Occipital lobe (tissue), 2 donors: ENCODE measurements around the gene TBC1D17. TPM values are rescaled to one million over a fixed set of nuclear protein-coding genes. Genes with fewer than 3 reads are reported as not detected.

Experiments used
- DNase-seq: peaks from one replicate; lab custom pipeline; 2025; lab: John Stamatoyannopoulos, UW
- total RNA-seq: library from RNA; depleted of rRNA; stranded (reverse); fragments of >200 nt; gene quantifications from one replicate; pipeline ENCODE4 v1.2.3, GENCODE V29; 2014

The TBC1D17 gene
- total RNA-seq, 1 donor from 2014 or later: 6.1 TPM

- no peak for DNase-seq
Measured at GRCh38 chr19:49860336-49861102, 17.0 kb upstream of the TBC1D17 start.

DNA sequence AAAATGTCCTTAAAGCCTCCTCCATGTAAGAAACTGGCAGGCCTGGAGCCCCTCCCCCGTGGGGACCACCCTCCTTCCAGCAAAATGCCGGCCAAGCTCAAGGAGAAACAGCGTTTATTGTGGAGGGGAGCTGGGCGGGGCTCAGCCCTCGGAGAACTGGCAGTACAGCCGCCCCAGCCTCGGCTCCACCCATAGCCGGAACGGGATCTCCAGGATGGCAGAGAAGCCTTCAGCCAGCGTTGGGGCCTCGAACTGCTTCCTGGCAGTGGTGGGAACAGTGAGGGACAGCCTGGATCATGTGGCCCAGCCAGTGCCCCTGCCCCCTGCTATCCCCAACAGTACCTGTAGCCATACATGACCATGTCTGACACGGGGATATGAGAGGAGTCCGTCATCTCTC lies 16.4 kb upstream of the TBC1D17 start:
- no peak for DNase-seq

- DNase-seq: no peak
Measured at GRCh38 chr19:49861541-49862378, 15.7 kb upstream of the TBC1D17 start.

DNA sequence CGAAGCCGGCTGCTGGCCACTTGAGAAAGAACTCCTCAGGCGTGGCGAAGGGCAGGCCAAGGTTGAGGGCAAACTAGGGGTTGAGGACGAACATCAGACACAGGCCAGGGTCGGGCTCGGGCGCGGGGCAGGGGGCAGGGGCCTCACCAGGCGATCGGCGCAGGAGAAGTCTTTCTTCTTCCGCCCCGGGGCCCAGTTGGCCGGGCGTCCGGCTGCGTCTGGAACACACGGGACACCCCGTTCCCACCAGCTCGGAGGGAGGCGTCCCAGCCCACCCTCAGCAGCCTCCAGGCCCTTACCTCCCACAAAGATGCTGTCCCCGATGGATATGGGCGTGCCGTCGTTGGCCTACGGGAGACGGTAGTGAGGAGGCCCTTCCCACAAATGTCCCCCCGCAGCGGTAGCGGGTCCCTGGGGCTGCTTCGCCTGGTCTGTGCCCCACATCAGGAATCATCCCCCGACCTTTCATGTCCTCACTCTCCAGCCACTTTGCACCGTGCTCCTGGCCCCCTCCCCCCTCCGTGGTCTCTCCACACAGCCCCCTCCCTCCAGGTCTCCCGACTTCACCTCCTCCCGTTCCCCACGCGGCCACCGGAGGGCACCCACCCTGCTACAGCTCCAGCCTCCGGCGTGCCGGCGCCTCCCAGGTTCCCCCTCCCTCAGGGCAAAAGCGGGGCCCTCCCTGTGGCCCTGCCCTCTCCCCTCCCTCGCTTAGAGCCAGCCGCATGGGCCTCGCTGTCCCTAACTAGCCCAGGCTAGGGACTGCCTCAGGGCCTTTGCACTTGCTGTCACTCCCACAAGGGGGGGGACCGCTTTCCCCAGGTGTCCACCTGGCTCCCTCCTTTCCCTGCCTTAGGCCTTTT lies 14.9 kb upstream of the TBC1D17 start:
- no peak for DNase-seq

- DNase-seq: no peak
Measured at GRCh38 chr19:49863254-49863934, 14.1 kb upstream of the TBC1D17 start.

- DNase-seq: no peak
Measured at GRCh38 chr19:49863935-49864320, 13.6 kb upstream of the TBC1D17 start.

DNA sequence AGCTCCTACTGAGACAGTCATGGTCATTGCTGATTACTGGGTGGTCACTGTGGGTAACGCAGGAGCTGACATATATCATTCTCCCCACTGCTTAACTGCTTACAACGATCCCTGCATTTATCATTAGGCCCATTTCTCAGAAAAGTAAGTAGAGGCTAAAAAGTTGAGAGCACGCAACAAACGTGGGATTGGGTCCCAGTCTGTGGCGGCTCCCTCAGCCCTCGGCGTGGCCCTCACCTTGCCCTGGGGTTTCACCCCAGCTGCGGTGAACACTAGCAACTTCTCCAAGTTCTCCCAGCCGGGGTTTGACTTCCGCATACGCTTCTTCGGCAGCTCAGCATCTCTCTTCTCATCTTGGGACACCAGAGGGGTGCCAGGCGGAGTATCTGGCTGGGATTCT lies 12.6 kb upstream of the TBC1D17 start:
- no peak for DNase-seq

GRCh38 chr19:49866933-49867782 lies 10.3 kb upstream of the TBC1D17 start, which contains the start of gene PNKP:
TSS of gene PNKP (minus strand) at chr19:49867576. CDS start at chr19:49867204, 372 bp downstream.
- DNase-seq: peak; percentile 87

DNA sequence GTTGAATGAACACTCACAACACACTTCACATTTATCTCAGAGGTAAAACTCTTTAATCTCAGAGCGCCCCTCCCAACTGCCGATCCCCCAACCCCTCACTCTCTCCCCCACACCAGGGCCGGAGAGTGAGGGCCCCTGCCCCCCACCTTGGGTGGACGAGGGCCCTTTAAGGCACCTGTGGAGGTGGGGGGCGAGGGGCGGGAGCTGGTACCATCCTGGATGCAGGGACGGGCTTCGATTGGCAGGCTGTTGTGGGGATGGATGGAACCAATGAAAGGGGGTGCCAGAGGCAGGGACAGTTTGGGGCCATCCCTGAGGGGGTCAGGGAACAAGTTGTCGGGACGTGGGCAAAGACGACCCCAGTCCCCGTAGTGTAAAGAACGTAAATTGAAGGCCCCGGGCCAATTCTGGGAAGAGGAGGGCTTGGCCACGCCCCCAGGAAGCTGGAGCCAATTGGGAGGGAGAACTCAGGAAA lies 8.5 kb upstream of the TBC1D17 start:
- DNase-seq: no peak

DNA sequence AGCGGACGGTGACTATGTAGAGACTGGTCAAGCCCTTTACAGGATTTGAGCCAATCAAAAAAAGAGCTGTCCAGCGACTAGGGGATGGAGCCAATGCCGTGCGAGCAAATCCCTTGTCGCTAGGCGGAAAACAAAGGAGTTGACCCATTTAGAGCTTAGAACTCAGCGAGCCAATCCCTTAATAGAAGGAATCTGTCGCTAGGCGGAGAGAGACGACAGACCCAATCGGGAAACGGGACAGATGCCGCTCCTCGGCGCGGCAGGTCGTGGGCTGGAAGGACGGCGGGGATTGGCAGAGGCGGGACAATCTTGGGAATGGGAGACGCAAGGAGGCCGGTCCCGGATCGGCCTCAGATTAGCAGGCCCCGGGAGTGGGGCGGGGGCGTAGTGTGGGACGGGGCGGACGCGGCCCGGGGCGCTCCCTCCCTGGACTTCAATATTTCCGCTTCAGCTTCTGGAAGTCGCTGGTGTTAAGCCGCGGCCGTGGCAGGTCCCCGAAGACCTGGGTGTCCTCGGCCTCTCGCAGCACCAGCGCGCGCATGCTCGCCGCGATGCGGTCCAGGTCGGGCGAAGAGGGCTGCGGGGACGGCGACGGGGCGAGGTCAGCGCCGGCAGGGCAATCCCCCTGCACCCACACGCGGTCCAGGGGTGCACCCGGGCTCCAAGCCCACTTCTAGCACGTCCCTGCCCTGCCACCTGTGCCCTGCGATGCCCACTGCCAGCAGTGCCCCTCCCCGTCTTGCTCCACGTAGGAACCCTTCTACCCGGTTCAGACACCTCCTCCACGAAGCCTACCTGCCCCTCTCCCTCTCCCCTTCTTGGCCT lies 7.8 kb upstream of the TBC1D17 start:
- DNase-seq: peak; percentile 98

- DNase-seq: no peak
Measured at GRCh38 chr19:49870309-49870901, 7.1 kb upstream of the TBC1D17 start.

- no peak for DNase-seq
Measured at GRCh38 chr19:49871349-49871985, 6.0 kb upstream of the TBC1D17 start.

DNA sequence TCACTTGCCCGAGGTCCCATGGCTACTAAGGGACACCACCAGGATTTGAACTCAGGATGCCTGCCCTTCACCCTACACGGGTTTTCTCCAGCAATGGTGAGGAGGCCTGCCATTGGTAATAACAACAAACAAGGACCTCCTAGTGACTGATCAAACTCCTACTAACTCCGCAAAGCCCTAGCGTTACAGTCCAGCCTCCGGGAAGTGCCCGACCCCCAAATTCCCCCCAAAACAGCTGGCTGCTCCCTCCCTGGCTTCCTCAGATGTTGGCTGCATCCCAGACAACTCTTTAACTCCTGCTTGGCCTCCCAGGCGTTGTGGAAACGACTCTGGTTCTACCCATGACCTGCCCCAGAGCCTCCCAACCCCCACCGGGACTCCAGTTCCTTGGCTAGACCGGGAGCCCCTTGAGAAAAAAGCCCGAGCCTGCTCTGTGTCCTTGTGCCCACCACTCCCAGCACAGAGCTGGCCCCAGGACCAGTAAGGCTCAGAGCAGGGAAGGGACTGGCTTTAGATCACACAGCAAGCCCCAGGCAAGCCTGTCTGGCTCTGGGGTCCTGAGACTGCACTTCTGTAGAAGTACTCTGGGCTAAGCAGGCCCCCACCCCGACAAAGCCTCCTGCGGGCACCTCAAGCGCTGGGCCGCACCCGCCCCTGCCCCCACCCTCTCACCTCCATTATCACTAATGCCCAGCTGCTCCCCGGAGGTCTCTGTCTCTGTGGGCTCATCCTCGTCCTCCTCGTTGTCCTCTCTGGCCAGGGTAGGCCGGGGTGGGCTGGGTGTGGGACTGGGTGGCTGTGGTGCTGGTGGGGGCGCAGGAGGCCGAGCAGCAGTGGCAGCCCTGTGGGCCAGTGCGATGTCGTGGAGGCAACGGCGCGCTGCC lies 5.0 kb upstream of the TBC1D17 start:
- DNase-seq: no peak

DNA sequence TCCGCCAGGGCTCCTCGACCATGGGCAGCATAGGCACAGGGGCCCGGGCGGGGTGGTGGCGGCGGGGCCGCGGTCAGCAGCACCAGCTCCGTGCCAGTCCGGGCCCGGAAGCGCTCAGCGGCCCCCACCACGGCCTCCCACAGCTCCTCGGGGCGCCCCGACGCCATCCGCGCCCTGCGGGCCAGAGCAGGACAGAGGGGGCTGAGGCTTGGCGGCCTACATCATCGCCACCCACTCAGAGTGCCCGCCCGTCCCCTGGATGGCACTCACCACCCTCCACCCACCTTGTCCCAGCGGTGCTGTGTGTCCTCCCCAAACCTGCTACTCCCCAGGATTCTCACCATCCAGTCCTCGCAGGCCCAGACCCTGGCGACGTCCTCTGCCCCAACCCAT lies 4.4 kb upstream of the TBC1D17 start:
- DNase-seq: no peak

DNA sequence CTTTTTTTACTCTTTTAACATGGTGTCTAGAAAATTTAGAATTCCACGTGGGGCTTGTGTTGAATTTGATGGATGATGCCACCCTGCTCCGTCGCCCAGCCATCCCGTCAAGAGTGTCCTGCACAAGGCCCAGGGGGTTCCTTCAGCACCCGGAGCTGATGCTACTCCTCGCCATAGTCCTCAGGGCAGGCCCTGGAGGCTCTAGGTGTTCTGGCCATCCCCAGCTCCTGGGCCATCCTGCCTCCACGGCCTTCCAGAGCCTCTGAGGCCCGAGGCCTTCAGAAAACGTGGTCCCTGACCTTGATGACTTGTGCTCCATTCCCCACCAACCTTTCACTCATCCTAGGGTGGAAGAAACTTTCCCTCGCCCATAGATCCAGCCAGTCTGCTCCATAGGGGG lies 3.7 kb upstream of the TBC1D17 start:
- no peak for DNase-seq

GRCh38 chr19:49874503-49875157 lies 2.9 kb upstream of the TBC1D17 start:
- no peak for DNase-seq

DNA sequence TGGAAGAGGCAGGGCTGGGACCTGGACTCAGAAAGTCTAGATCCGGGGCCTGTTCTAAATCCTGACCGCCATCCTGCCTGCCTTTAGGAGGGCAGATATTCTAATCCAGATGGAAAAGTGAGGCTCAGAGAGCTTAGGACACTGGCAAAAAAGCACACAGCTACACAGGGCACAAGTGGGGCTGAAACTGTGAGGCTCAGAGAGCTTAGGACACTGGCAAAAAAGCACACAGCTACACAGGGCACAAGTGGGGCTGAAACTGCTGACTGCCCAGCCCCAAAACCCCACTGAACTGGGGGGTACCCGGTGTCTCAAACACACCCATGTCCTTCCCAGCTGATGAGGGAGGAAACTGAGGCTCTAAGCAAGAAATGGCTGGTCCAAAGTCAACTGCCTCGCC lies 2.3 kb upstream of the TBC1D17 start:
- no peak for DNase-seq
